ENCODE results near the gene SLU7.

DNA sequence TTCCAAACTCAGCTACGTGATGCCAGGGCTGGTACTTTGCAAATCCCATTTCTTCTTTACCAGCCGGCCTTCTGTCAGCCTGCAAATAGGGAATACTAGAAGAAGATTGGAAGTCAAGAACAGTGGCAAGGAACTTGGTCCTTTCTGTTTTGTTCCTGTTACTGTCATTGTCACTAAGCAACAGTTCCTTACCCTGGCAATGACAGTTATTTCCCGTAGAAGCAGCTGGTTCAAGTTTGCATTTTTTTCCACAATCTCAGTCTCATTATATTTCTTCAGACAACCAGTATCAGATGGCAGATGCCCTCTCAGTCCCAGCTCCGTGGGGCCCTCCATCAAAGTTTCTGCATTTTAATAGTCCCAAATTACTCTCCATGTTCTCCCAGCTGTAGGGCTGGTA lies 39.4 kb downstream of the SLU7 start:
- TF ChIP-seq, protein P1, sequence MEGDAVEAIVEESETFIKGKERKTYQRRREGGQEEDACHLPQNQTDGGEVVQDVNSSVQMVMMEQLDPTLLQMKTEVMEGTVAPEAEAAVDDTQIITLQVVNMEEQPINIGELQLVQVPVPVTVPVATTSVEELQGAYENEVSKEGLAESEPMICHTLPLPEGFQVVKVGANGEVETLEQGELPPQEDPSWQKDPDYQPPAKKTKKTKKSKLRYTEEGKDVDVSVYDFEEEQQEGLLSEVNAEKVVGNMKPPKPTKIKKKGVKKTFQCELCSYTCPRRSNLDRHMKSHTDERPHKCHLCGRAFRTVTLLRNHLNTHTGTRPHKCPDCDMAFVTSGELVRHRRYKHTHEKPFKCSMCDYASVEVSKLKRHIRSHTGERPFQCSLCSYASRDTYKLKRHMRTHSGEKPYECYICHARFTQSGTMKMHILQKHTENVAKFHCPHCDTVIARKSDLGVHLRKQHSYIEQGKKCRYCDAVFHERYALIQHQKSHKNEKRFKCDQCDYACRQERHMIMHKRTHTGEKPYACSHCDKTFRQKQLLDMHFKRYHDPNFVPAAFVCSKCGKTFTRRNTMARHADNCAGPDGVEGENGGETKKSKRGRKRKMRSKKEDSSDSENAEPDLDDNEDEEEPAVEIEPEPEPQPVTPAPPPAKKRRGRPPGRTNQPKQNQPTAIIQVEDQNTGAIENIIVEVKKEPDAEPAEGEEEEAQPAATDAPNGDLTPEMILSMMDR (IDR thresholded peaks at IDR 0.05 in 2 of 3, conservative IDR thresholded peaks at IDR 0.05 in 1 of 3; ENCODE audit: borderline replicate concordance in 1 of 3, insufficient read depth in 1 of 3, low read depth in 2 of 3, low read length in 2 of 3): no peak
- TF ChIP-seq, protein P2, sequence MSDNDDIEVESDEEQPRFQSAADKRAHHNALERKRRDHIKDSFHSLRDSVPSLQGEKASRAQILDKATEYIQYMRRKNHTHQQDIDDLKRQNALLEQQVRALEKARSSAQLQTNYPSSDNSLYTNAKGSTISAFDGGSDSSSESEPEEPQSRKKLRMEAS (IDR thresholded peaks at IDR 0.05): no peak
- TF ChIP-seq EZH2phosphoT487 (IDR thresholded peaks at IDR 0.05; ENCODE audit: borderline replicate concordance) (no peak), YY1 (IDR thresholded peaks at IDR 0.05; ENCODE audit: extremely low read depth, insufficient replicate concordance, low read depth, low read length) (no peak), EZH2 (IDR thresholded peaks at IDR 0.05) (no peak), POLR2AphosphoS5 (IDR thresholded peaks at IDR 0.05; ENCODE audit: low read depth, low read length) (no peak), POLR2A (IDR thresholded peaks at IDR 0.05; ENCODE audit: borderline replicate concordance, extremely low read depth, insufficient read depth, insufficient read length) (no peak)
